Thyroid gland (tissue), 4 donors: ENCODE measurements around the gene GAB1.

ENCODE experiments used
- POLR2A ChIP-seq, 2 donors: fragments of 450-650 bp; IDR thresholded peaks; one replicate each; pipeline ENCODE4 v1.6.1; 2017; ENCODE audit warnings: antibody characterized with exemption in 2 of 2, mild to moderate bottlenecking in 2 of 2, moderate library complexity in 1 of 2
- TF ChIP-seq, protein P1 (sequence below), 6 experiments: fragments of 200-600 bp in 3 of 6; fragments of 450-650 bp in 3 of 6; sonication (generic) in 3 of 6; IDR thresholded peaks; one replicate each; pipeline ENCODE4 v1.5.1; 2016 to 2019; ENCODE audit warnings: antibody characterized with exemption in 6 of 6, mild to moderate bottlenecking in 2 of 6, inconsistent platforms in 1 of 6, moderate library complexity in 1 of 6

DNA sequence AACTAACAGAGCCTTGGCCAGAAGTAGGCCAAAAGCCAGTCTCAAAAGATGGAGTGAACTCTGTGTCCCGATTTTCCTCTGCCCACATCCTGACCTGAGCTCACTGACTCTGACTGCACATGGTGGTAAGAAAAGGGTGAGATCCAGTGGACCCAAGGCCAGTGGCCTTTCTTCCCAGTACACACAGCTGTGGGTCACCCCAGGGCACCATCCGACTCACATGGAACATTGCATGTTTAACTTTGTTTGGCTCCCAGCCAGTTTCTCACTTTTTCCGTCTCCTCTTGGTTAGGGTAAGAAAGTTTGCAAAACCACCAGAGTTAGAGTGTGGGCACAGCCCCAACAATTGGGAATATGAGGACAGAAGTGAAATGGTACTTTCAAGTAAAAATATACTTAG is 69.8 kb downstream of the GAB1 start:
- TF ChIP-seq, protein P1, sequence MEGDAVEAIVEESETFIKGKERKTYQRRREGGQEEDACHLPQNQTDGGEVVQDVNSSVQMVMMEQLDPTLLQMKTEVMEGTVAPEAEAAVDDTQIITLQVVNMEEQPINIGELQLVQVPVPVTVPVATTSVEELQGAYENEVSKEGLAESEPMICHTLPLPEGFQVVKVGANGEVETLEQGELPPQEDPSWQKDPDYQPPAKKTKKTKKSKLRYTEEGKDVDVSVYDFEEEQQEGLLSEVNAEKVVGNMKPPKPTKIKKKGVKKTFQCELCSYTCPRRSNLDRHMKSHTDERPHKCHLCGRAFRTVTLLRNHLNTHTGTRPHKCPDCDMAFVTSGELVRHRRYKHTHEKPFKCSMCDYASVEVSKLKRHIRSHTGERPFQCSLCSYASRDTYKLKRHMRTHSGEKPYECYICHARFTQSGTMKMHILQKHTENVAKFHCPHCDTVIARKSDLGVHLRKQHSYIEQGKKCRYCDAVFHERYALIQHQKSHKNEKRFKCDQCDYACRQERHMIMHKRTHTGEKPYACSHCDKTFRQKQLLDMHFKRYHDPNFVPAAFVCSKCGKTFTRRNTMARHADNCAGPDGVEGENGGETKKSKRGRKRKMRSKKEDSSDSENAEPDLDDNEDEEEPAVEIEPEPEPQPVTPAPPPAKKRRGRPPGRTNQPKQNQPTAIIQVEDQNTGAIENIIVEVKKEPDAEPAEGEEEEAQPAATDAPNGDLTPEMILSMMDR (IDR thresholded peaks at IDR 0.05): no peak
- no peak for TF ChIP-seq POLR2A (IDR thresholded peaks at IDR 0.05)
